Astrocyte of the spinal cord (primary cell): ENCODE results near the gene ELMO1.

Experiments used
- DNase-seq: peaks from one replicate; pipeline ENCODE4 v3.0.0; 2011; ENCODE audit warnings: low read depth, low spot score
- H3K4me3 ChIP-seq: 2 replicates; pipeline ENCODE4 v1.5.1; 2011; ENCODE audit warnings: low read depth, mild to moderate bottlenecking, low read length, moderate library complexity
- in situ Hi-C: cut with HindIII; loops from 2 replicates; pipeline ENCODE4 v1.10.0; 2017; ENCODE audit warnings: low sequenced_read_pairs
- TF ChIP-seq, protein P1 (sequence below): IDR thresholded peaks from 2 replicates; pipeline ENCODE4 v1.5.1; 2012; ENCODE audit warnings: low read depth, mild to moderate bottlenecking, low read length, inconsistent platforms

The ELMO1 gene

GRCh38 chr7:36884351-36884750 is 564.3 kb downstream of the ELMO1 start:
- no peak for DNase-seq
- in situ Hi-C loops = no loop called here
- TF ChIP-seq, protein P1, sequence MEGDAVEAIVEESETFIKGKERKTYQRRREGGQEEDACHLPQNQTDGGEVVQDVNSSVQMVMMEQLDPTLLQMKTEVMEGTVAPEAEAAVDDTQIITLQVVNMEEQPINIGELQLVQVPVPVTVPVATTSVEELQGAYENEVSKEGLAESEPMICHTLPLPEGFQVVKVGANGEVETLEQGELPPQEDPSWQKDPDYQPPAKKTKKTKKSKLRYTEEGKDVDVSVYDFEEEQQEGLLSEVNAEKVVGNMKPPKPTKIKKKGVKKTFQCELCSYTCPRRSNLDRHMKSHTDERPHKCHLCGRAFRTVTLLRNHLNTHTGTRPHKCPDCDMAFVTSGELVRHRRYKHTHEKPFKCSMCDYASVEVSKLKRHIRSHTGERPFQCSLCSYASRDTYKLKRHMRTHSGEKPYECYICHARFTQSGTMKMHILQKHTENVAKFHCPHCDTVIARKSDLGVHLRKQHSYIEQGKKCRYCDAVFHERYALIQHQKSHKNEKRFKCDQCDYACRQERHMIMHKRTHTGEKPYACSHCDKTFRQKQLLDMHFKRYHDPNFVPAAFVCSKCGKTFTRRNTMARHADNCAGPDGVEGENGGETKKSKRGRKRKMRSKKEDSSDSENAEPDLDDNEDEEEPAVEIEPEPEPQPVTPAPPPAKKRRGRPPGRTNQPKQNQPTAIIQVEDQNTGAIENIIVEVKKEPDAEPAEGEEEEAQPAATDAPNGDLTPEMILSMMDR = no peak
- no peak overlapping the region for H3K4me3 ChIP-seq

GRCh38 chr7:36881233-36881874 is 567.3 kb downstream of the ELMO1 start:
- no peak for DNase-seq
- H3K4me3 ChIP-seq = no peak overlapping the region
- TF ChIP-seq, protein P1 = no peak
- in situ Hi-C loops = no loop called here

DNA sequence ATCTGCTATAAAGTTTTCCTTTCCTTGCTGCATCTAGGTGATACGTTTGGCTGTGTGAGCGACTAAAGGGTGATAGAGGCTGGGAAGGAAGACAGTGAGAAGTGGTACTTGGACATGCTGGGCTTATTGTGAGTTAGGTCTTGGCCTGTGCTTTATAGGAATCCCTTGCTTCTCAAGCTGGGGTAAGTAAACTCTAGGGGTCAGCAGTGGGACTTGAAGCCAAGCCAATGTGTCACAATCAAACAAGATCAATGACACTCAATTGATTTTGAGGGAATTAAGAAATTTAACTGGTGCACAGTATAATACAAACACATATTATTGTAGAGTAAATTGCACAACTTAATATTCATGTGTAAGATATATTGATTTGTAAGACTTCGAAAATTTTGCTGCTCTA is 568.6 kb downstream of the ELMO1 start:
- H3K4me3 ChIP-seq = no peak overlapping the region
- no peak for DNase-seq
- TF ChIP-seq, protein P1 = no peak
- in situ Hi-C loops = no loop called here

- no peak overlapping the region for H3K4me3 ChIP-seq
- TF ChIP-seq, protein P1 = no peak
- DNase-seq = no peak
- in situ Hi-C loops = no loop called here
Measured at GRCh38 chr7:36879021-36879420, 569.6 kb downstream of the ELMO1 start.

GRCh38 chr7:36878288-36878687 is 570.4 kb downstream of the ELMO1 start:
- no peak for DNase-seq
- in situ Hi-C loops = no loop called here
- H3K4me3 ChIP-seq = no peak overlapping the region
- TF ChIP-seq, protein P1 = no peak

- in situ Hi-C loops = no loop called here
- H3K4me3 ChIP-seq = no peak overlapping the region
- TF ChIP-seq, protein P1 = no peak
- peak; percentile 27 for DNase-seq
Measured at GRCh38 chr7:36875794-36876193, 572.9 kb downstream of the ELMO1 start.
